Stimulated activated CD4-positive, alpha-beta T cell treated with anti-CD3 and anti-CD28 coated beads, TNF-alpha, amount 100 ng/mL, for 1 hour (primary cell): Measurements from ENCODE around the gene MRPL53.
"Not testable (repeated sequence)": the region's sequence is repeated elsewhere in the genome, so short reads cannot be mapped to it uniquely, and the experiment has no call there.

Source experiments
- DNase-seq, 3 donors: peaks; one replicate each; pipeline ENCODE4 v3.0.0-alpha.2; 2020; ENCODE audit warnings: low read depth in 3 of 3, low spot score in 1 of 3

Gene MRPL53

DNA sequence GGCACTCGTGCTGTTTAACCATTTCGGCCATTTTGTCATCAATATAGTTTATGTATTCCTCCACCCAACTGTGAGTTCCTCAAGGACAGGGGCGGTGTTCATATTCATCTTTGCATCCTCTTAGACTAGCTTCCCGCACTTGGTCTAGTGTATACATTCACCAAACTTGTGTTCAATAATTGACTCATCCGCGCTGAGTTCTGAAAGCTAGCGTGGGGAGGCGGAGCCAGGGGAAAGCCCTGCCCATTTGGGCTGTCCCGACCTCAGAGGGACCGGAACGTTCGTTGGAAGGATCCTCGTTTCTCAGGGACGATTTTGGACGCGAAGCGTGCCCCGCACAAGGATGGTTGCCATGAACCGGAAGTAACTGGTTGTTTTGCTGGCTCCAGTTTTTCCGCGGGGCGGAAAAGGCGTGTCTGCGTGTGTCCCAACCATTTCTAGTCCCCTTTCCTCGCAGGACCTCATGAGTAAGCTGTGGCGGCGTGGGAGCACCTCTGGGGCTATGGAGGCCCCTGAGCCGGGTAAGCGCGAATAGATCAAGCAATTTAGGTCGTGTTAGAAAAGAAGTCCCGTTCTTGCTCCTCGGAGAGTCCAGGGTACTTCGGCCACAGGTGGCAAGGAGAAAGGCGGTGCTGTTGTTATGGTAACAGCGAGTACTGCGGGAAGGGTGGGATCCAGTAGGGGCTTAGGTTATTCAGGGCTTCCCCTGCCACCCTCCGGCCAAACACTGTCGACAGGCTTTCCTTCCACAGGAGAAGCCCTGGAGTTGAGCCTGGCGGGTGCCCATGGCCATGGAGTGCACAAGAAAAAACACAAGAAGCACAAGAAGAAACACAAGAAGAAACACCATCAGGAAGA lies 17.6 kb downstream of the MRPL53 start, which contains the start of gene INO80B:
Gene INO80B, plus strand, starts transcription at position 434 of the 858 bp plus-strand sequence. Its CDS starts 30 bp downstream, at position 464.
- peak; percentile 92 to 98 (median 93) for DNase-seq

DNA sequence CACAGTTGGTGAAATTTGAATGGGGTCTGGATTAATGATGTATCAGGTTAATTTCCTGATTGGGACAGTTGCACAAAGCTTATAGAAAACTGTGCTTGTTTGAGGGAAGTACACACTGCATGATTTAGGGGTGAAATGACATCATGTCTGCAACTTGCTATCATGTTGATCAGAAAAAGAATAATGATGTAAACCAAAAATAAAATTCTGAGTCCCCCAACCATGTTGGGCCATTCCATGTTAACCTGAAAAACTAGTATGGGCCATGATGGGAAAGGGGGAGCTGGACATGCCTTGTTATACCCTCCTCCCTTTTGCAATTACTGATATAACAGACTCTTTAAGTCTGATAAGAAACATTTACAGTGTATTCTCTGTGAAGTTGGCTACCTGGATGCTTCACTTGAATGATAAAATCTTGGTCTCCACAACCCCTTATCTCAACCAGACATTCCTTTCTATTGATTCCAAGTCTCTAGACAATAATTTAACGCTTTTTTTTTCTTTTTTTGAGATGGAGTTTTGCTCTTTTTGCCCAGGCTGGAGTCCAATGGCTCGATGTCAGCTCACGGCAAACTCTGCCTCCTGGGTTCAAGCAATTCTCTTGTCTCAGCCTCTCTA lies 21.8 kb downstream of the MRPL53 start:
- DNase-seq = no peak

DNA sequence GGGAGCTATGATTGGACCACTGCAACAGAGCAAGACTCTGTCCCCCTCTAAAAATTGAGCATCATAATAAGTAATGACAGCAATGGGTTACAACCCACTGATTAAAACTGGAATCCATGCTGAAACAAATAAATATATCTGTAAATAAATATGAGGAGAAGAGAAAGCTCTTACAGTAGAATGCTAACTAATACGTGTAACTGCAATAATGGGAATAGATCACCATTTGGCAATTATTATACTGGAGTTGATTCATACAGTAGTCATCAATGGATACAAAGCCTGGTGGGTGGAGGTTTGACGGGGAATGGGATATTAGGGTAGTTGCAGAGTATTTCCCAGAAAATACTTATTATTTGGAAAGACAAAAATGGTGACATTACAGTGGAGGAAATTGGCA lies 23.7 kb downstream of the MRPL53 start:
- DNase-seq = no peak

DNA sequence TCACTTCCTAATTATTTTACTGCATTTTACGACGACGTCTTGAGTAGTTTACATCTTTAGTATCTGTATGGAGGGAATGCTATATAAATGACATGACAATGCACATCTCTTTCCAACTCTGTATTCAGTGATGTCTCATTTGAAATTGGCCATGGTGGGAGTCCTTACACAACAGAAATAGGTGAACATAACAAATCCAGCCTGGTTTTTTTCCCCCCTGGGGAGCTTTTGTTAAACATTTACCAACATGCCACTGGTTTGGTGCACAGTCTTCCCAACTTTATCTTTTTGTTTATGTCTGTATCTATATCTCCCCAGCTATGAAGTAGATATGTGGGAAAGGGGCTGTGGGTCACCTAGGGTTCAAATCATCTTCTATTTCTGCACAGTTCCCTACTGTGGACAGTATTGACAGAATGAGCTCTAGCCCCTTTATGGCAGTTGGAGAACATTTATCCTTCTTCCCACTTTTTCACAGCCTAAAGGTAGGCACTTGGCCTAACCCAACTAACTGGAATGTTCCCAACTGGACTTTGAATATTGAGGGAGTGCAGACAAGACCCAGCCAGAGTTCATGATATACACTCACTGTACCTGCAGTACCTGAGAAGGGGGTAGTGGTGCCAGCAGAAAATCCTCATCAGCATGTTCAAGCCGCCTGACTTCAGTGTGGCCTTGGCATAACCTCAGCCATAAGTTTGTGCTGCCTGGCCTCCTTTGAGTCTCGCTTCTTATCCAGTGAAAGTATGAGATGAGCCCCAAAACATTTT lies 25.1 kb downstream of the MRPL53 start:
- no peak for DNase-seq

DNA sequence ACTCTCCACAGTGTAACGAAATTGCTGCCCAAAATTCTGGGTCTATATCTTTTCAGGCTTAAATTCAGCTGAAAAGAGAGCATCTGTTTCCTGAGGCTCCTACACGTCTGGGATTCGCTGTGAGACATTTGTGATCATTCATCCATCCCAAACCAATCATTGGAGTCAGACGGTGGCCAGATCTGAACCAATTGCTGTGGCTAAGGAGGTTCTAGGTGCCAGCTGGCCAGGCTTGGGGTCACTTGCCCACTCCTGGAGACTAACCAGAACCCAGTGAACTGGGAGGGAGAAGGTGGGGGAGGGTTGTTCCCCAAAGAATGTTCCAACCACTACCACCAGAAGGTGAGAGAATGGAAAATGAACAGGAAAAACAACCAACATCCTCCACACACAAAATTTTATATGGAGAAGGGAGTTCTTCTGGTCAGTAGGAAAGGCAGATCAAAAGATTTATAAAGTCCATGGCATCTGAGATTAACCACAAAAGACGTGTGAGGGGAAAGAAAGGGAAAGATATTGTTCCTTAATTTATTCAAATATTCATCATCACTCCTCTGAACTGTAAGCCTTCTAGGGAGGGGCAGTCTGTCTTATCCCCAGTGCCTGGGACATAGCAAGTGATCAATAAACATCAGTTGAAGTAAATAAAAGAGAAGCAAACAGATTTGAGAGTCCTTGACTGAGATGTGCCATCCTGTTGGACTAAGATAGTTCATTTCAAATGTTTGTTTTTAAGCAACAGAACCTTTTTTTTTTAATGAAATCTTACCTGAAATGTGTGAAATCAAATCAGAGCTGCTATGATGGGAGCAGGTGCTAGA lies 27.8 kb downstream of the MRPL53 start:
- no peak for DNase-seq

DNA sequence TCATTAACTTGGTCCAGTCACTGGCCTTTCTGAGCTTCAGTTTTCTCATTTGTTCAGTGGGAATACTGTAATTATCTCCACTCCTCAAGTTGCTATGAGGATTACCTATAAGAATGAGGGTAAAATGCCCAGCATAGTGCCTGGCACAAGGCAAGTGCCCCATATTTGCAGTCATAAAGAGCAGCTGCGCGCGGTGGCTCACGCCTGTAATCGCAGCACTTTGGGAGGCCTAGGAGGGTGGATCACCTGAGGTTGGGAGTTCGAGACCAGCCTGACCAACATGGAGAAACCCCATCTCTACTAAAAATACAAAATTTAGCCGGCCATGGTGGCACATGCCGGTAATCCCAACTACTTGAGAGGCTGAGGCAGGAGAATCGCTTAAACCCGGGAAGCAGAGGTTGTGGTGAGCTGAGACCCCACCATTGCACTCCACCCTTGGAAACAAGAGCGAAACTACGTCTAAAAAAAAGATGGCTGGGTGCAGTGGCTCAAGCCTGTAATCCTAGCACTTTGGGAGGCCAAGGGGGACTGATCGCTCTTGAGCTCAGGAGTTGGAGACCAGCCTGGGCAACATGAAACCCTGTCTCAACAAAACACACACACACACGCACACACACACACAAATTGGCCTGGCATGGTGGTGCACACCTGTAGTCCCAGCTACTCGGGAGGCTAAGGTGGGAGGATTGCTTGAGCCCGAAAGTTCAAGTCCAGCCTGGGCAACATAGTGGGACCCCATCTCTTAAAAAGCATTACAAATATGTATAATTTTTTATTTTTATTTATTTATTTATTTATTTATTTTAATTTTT lies 29.8 kb downstream of the MRPL53 start:
- not testable (repeated sequence) for DNase-seq

DNA sequence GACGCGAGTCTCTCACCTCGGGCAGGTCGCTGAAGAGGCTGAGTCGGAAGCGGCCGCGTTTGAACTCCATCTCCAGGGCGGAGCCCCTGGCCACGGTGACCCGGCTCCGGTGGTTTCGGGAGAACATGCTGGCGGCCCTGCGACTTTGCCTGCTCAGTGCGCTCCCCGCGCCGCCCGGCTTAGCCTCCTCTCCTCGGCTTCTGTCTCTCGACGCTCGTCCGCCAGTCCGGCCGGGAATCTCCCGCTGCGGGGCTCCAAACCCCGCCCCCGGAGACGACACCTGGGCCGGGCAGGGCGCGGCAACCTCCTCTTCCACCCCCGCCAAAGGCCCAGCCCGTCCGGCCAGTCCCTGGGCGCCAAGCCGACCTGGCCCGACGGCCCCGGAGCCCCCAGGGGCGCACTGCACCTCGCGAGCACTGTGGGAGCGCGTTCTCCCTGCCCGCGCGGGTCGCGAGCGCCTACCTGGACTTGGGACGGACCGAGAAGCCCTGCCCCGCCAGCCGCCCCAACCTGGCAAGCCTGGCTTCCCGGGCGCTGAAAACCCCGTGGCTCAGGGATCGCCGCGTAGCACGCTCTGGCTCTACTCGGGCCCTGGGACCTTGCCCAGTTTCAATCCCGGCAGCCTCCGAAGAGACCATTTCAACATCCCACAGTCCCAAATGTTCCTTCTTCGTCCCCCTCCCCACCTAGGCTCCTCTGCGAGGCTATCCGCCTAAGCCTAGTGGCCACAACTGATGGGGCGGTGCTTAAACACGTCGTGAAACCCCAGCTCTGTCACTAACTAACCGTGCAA lies 30.6 kb downstream of the MRPL53 start, which contains the start of gene RTKN:
Gene RTKN, minus strand, starts transcription at position 248 of the 793 bp plus-strand sequence. Its CDS starts 121 bp downstream, at position 127.
- DNase-seq = no peak

DNA sequence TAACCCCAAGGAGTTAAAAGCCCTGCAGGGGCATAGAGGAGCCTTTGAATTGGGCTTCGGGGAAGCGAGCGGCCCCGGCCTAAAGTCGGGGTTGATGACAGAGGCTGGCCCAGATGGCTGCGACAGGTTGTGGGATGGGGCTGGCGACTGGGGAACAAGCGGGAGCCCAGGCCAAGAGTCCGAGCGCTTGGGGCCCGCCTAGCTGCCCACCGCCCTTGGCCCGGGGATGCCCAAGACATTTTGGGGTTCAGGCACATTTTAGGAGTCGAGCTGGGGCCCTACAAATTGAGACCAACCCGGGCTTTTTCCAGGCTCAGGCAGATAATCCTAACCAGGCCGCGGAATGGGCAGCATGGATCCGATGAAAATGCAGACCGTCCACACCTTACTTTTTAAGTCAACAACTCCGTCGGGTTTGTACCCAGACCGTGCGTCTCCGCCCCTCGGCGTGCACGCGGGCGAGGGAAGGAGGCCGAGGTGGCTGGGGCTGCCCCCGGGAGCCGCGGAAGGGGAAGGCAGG lies 31.2 kb downstream of the MRPL53 start:
- no peak for DNase-seq

DNA sequence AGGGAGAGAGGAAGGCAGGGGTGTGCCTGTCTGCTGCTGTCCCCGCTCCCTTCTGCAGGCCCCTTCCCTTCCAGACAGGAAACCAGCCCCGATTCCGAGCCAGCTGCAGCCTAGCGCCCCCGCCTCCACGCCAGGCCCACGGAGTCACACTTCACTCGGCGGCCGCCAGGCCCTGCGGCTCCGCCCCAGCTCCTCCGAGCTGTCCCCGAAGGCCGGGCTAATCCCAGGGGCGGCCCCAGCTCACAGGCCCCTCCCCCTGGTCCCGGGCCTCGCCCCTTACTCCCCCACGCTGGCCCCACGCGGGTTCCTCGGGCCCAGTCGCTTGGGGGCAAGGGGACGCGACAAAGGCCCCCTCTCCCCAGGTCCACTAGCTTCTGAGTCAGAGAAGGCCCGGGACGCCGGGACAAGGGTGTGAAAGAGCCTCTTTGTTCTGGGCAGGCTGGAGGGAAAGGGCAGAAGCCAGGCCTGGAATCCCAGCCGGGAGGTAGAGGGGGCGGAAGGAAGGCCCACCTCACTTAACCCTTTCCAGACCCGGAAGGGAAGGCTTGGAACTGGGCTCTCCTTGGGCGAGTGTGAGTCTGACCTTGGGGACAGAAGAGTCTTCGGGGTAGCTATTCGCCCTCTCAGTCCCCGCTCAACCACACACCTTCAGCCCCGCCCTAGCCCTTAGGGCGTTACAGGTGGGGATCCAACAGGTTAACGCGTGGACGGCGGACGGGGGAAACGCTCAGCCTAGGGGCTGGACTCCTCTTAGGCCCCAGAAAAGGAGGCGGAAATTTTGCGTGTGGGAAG lies 31.9 kb downstream of the MRPL53 start:
- no peak for DNase-seq

DNA sequence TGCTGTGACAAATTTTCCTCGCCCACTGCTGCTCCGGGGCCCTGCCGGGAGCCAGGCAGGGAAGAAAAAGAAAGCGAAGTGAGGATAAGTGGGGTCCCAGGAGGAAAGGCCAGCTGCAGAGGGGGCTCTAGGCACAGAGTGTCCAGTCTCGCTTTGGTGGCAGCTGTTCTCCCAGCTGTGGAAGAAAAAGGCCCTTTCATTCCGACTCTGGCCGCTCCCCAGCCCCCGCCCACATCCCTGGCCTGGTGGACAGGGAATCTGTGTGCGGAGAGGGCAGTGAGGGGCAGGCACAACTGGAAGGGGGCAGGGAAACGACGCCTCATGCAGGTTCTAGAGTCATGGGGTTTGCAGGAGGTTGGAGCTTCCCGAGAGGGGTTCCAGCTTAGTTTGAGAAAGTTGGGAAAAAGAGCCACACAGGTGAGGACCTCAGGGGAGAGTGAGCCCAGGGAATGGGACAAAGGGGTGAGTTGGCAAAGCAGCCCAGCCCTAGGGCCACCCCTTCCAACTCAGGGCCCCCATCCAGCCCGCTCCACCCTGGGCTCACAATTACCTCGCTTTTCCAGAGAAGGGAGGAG lies 32.6 kb downstream of the MRPL53 start:
- DNase-seq = no peak

DNA sequence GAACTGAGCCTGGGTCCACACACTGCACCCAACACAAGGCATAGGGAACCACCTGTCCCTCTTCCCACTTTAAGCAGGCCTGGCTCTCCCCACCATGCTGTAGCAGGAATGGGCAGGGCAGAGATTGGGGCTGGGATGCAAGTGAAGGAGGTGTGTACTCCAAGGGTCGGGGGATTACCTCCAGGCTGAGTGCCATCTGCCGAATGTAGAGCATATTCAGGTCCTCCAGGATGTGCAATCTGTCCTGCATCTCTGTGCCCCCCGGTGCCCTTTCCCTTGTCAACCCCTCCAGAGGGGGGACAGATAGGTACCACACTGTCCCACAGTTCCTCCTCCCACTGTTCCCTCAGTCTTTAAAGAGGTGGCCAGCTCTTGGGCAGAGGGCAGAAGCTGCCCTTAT lies 33.1 kb downstream of the MRPL53 start:
- DNase-seq = no peak

DNA sequence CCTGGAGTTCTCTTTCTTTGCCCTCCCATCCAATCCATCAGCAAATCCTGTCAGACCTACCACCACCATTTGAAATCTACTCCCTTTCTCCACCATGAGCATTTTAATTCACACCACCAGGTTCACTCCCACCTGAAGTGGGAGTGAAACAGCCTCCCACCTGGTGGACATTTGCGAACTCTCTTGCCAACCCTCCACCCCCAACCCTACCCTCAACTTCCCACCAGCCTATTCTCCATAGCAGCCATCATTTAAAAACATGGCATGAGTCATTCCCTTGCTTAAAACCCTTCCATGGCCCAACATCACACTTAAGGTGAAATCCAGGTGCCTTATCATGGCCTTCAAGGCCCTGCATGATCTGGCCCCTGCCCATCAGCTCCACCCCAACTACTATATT lies 34.2 kb downstream of the MRPL53 start:
- no peak for DNase-seq

DNA sequence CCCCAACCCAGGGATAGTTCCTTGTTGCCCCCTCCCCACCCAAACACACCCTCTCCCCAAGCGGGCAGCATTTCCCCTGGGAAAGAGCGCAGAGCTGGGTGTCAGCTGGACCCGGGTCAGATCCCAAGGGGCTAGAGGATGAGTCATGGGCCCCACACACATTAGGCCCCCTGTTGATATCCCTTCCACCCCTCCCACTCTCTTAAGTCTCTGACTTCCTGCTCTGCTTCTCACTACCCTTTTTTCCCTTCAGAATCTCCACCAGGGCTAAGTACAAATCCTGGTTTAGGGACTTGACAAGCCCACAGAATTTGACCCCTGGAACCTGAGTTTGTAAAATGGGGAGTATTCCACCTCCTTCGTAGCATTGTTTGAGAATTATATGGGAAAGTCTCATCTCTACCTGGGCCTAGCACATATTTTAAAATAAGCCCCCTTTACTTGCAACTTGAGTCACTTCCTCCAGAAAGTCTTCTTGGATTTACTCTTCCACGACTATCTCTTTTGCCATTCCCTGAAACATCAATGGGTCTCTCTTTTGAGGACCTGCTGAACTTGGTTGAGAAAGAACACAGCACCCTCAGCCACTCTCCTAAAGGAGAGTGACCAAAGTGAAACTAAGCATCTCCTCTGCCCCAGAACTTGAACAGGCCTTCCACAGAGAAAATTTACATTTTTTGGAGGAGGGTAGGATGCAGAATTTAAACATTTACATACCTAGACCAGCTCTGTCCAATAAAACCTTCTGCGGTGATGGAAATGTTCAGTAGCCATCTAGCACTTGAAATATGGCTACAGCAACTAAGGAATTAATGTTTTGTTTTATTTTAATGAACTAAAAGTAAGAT lies 35.4 kb downstream of the MRPL53 start:
- no peak for DNase-seq

DNA sequence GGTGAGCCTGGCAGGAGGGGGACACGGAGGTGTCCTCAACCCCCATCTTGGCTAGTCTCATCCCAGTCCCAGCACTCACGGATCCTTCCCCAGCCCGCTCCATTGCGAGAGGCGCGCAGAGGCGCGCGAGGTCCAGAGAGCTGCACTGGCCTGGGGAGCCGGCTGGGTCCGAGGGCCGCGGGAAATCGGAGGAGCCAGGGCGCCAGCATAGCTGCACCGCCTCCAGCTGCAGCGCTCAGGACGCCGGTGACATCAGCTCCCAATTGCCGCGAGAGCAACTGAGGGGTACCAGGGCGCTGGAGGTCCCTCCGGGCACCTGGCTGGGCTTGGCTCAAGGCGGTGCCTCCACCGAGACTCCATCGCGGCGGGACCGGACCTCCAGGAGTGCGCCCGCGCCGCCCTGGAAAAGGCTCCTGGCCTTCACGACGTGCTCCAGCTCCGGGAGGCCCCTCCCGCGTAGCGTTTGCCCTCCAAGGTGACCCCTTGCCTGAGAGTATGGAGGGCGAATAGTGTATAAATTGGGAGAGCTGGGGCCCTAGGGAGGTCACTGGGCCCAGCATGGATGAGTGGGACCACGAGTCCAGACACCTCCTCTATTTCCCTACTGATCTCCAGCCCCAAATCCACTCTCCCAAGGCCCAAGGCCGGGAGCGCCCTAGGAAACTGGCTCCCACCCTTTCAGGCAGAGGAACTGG lies 36.2 kb downstream of the MRPL53 start:
- DNase-seq = no peak

DNA sequence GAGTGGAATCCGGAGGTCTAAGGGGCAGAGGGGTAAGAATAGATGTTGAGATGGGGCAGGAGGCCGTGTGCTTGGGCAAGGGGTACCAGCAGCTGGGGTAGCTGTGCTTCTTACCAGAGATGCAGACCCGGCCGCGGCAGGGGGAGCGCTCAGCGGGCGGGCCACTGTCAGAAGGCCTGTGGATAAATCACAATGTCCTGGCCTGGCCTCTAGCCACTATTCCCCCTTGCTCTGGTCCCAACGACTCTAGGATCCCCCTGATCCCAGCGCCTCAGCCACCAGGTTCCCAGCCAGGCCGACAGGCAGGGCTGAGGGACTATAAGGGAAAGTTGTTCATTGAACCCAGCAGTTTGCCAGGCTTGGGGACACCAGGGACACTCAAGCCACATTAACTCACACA lies 42.0 kb downstream of the MRPL53 start:
- no peak for DNase-seq
